Brain microvascular endothelial cell (primary cell): ENCODE measurements around the gene PPM1E.

Experiments used
- DNase-seq: peaks from one replicate; pipeline ENCODE4 v3.0.0-alpha.2; 2020
- H3K27ac ChIP-seq: fragments of 250-450 bp; sonication (Bioruptor Pico); 2 replicates; pipeline ENCODE4 v1.5.1; 2020; ENCODE audit warnings: mild to moderate bottlenecking, moderate library complexity
- H3K27me3 ChIP-seq: fragments of 250-450 bp; sonication (Bioruptor Pico); replicated peaks from 2 replicates; pipeline ENCODE4 v1.5.1; 2020; ENCODE audit warnings: mild to moderate bottlenecking
- H3K36me3 ChIP-seq: fragments of 250-450 bp; sonication (Bioruptor Pico); replicated peaks from 2 replicates; pipeline ENCODE4 v1.5.1; 2020; ENCODE audit warnings: mild to moderate bottlenecking
- H3K4me3 ChIP-seq: 2 replicates; pipeline ENCODE4 v1.5.1; 2011; ENCODE audit warnings: low read depth, mild to moderate bottlenecking, control low read depth, low read length, moderate library complexity
- CTCF ChIP-seq: IDR thresholded peaks from 2 replicates; pipeline ENCODE4 v1.5.1; 2011; ENCODE audit warnings: low read depth, mild to moderate bottlenecking, moderate library complexity, low read length, control low read depth, inconsistent platforms; ENCODE audit errors: missing control alignments
- in situ Hi-C: cut with HindIII; loops from 2 replicates; pipeline ENCODE4 v1.10.0; 2017; ENCODE audit warnings: low sequenced_read_pairs, low pct_ligation_motif_present

PPM1E gene

DNA sequence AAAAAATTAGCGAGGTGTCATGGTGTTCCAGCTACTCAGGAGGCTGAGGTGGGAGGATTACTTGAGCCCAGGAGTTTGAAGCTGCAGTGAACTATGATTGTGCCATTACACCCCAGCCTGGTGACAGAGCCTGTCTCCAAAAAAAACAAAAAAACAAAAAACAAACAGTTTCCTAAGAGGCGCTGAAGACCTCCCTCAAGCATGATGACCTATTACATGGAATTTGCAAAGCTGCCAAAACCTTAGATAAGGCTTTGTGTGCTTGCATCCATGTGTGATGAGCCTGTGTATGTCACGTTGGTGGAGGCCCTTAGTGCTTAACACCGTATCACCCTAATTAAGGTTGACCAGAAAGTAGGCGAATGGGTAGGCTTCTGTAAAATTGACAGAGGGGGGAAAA lies 143.5 kb downstream of the PPM1E start:
- TF ChIP-seq CTCF = no peak
- Histone ChIP-seq H3K4me3 (no peak overlapping the region), H3K27me3 (no peaks in the 10 kb centered on the region), H3K36me3 (no peaks in the 10 kb centered on the region), H3K27ac (no peak overlapping the region)
- no peak for DNase-seq
- in situ Hi-C loops = no loop called here

- Histone ChIP-seq H3K36me3 (no peaks in the 10 kb centered on the region), H3K27ac (no peak overlapping the region), H3K4me3 (no peak overlapping the region), H3K27me3 (no peaks in the 10 kb centered on the region)
- no peak for TF ChIP-seq CTCF
- no peak for DNase-seq
- in situ Hi-C loops = no loop called here
These were observed 146.7 kb downstream of the PPM1E start for GRCh38 chr17:58902322-58902721.

GRCh38 chr17:58911741-58912343 lies 156.2 kb downstream of the PPM1E start:
- no peak for DNase-seq
- no peak for TF ChIP-seq CTCF
- in situ Hi-C loops = no loop called here
- no peak overlapping the region for H3K4me3 ChIP-seq
- H3K27ac ChIP-seq = no peak overlapping the region
- H3K36me3 ChIP-seq = no peaks in the 10 kb centered on the region
- H3K27me3 ChIP-seq = no peaks in the 10 kb centered on the region

- no peak overlapping the region for H3K27ac ChIP-seq
- no peak for DNase-seq
- no peaks in the 10 kb centered on the region for H3K27me3 ChIP-seq
- no peaks in the 10 kb centered on the region for H3K36me3 ChIP-seq
- no peak overlapping the region for H3K4me3 ChIP-seq
- TF ChIP-seq CTCF = no peak
- in situ Hi-C loops = no loop called here
These were observed 157.9 kb downstream of the PPM1E start for GRCh38 chr17:58913552-58913951.

DNA sequence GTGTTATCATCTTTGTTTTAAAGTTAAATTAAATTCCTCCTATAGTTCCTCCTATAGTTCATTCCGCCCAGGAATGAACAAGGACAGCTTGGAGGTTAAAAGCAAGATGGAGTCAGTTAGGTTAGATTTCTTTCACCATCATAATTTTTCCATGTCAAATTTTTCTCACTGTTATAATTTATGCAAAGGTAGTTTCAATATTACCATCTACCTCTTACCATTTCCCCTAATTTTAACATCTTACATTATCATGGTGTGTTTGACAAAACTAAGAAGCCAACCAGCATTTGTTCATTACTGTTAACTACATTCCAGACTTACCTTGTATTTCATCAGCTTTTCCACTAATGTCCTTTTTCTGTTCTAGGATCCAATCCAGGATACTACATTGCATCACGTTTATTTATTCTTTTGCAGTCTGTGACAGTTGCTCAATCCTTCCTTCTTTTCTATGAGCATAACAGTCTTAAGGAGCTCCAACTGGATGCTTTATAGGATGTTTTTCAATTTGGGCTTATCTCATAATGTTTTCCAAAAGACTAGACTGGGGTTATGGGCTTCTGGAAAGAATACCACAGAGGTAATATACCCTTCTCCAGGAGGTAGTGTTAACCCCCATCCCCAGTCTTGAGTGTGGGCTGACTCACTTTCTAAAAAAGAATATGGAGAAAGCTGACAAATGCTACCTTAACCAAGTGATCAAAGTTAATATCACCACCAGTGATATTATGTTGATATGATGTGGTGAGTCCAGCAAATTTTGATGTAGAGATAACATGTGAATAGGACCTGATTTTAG lies 158.5 kb downstream of the PPM1E start:
- in situ Hi-C loops = no loop called here
- H3K36me3 ChIP-seq = no peaks in the 10 kb centered on the region
- H3K27ac ChIP-seq = no peak overlapping the region
- TF ChIP-seq CTCF = no peak
- H3K27me3 ChIP-seq = no peaks in the 10 kb centered on the region
- no peak overlapping the region for H3K4me3 ChIP-seq
- DNase-seq = no peak
